ENCODE measurements around the gene DENND1A.

GRCh38 chr9:123391946-123392345, 538.0 kb downstream of the DENND1A start:
- TF ChIP-seq, protein P1, sequence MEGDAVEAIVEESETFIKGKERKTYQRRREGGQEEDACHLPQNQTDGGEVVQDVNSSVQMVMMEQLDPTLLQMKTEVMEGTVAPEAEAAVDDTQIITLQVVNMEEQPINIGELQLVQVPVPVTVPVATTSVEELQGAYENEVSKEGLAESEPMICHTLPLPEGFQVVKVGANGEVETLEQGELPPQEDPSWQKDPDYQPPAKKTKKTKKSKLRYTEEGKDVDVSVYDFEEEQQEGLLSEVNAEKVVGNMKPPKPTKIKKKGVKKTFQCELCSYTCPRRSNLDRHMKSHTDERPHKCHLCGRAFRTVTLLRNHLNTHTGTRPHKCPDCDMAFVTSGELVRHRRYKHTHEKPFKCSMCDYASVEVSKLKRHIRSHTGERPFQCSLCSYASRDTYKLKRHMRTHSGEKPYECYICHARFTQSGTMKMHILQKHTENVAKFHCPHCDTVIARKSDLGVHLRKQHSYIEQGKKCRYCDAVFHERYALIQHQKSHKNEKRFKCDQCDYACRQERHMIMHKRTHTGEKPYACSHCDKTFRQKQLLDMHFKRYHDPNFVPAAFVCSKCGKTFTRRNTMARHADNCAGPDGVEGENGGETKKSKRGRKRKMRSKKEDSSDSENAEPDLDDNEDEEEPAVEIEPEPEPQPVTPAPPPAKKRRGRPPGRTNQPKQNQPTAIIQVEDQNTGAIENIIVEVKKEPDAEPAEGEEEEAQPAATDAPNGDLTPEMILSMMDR (IDR thresholded peaks at IDR 0.05) = no peak
- no peak for TF ChIP-seq POLR2AphosphoS5 (IDR thresholded peaks at IDR 0.05)
